Measurements from ENCODE around the gene POMZP3.
"Not testable (repeated sequence)": the region's sequence is repeated elsewhere in the genome, so short reads cannot be mapped to it uniquely, and the experiment has no call there.

DNA sequence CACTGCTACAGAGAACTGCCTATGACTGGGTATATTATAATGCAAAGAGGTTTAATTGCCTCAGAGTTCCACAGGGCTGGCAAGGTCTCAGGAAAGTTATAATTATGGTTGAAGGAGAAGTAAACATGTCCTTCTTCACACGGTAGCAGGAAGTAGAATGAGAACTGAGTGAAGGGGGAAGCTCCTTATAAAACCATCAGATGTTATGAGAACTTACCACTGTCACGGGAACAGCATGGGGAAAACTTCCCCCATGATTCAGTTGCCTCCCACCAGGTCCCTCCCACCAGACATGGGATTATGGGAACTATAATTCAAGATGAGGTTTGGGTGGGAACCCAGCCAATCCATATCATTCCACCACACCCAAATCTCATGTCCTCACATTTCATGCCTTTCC, 34.4 kb downstream of the POMZP3 start:
- TF ChIP-seq, protein P1, sequence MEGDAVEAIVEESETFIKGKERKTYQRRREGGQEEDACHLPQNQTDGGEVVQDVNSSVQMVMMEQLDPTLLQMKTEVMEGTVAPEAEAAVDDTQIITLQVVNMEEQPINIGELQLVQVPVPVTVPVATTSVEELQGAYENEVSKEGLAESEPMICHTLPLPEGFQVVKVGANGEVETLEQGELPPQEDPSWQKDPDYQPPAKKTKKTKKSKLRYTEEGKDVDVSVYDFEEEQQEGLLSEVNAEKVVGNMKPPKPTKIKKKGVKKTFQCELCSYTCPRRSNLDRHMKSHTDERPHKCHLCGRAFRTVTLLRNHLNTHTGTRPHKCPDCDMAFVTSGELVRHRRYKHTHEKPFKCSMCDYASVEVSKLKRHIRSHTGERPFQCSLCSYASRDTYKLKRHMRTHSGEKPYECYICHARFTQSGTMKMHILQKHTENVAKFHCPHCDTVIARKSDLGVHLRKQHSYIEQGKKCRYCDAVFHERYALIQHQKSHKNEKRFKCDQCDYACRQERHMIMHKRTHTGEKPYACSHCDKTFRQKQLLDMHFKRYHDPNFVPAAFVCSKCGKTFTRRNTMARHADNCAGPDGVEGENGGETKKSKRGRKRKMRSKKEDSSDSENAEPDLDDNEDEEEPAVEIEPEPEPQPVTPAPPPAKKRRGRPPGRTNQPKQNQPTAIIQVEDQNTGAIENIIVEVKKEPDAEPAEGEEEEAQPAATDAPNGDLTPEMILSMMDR (IDR thresholded peaks at IDR 0.05) = not testable (repeated sequence)
- TF ChIP-seq POLR2A, EP300, POLR2AphosphoS5 (IDR thresholded peaks at IDR 0.05): not testable (repeated sequence)

All from stomach (tissue), 4 donors.